GM12878 (cell line): ENCODE data around the gene RPL31. TPM values are rescaled to one million over a fixed set of nuclear protein-coding genes. Genes with fewer than 3 reads are reported as not detected.

Experiments
- ASH2L ChIP-seq: fragments of 300-600, 200-600 bp; sonication (generic); IDR thresholded peaks from 2 replicates; pipeline ENCODE4 v1.6.1; 2017; ENCODE audit warnings: low read depth, mild to moderate bottlenecking, borderline replicate concordance
- CREM ChIP-seq: IDR thresholded peaks from 2 replicates; pipeline ENCODE4 v1.6.1; 2014; ENCODE audit warnings: antibody characterized with exemption, low read depth
- HCFC1 ChIP-seq: fragments of 150-350 bp; IDR thresholded peaks from 2 replicates; pipeline ENCODE4 v1.6.1; 2014; ENCODE audit warnings: low read length
- NRF1 ChIP-seq: conservative IDR thresholded peaks from 2 replicates; pipeline ENCODE4 v1.6.1; 2011; ENCODE audit warnings: mild to moderate bottlenecking, low read depth, low read length, improper control_type of control experiment
- RFX5 ChIP-seq: IDR thresholded peaks from 2 replicates; pipeline ENCODE4 v1.6.1; 2011; ENCODE audit warnings: low read depth, low read length, improper control_type of control experiment
- STAT1 ChIP-seq: fragments of 450-650 bp; conservative IDR thresholded peaks from 2 replicates; pipeline ENCODE4 v1.6.1; 2014; ENCODE audit warnings: antibody characterized with exemption, mild to moderate bottlenecking
- TARDBP ChIP-seq: IDR thresholded peaks from 2 replicates; pipeline ENCODE4 v1.6.1; 2016; ENCODE audit warnings: borderline replicate concordance
- ZBED1 ChIP-seq: IDR thresholded peaks from 2 replicates; pipeline ENCODE4 v1.6.1; 2016; ENCODE audit warnings: borderline replicate concordance
- polyA plus RNA-seq, 11 experiments: library from polyadenylated mRNA; depleted of rRNA in 4 of 11; unstranded in 6 of 11; stranded (reverse) in 5 of 11; fragments of >200 nt; fragmentation: Nextera tagmentation in 4 of 11; fragmentation: Illumina TruSeq in 1 of 11; extraction: Ambion mirVana in 4 of 11; extraction: Trizol in 1 of 11; gene quantifications; 1 replicate in 1 of 11; 2 replicates in 10 of 11; pipeline versions ENCODE4 v1.2.1 to v1.2.3, GENCODE V29; 2011 to 2016; ENCODE audit warnings: inconsistent platforms in 2 of 11, missing spikeins in 2 of 11, low read depth in 1 of 11
- total RNA-seq, 4 experiments: library from RNA; depleted of rRNA in 3 of 4; stranded (reverse); fragments of >200 nt in 3 of 4; fragmentation: Illumina TruSeq in 1 of 4; extraction: Trizol in 1 of 4; gene quantifications; 2 replicates each; pipeline versions ENCODE4 v1.2.1 to v1.2.3, GENCODE V29; 2013 to 2021
- TF ChIP-seq, protein P1 (sequence below): fragments of 450-650 bp; IDR thresholded peaks from 2 replicates; pipeline ENCODE4 v1.6.1; 2017; ENCODE audit warnings: mild to moderate bottlenecking, moderate library complexity
- TF ChIP-seq, protein P2 (sequence below): IDR thresholded peaks from 2 replicates; pipeline ENCODE4 v1.6.1; 2011; ENCODE audit warnings: low read depth, mild to moderate bottlenecking, low read length, moderate library complexity, borderline replicate concordance; ENCODE audit errors: extremely low read depth
- TF ChIP-seq, protein P3 (sequence below): IDR thresholded peaks from 2 replicates; pipeline ENCODE4 v1.6.1; 2012; ENCODE audit warnings: mild to moderate bottlenecking, low read depth, low read length
- TF ChIP-seq, protein P4 (sequence below): IDR thresholded peaks from 2 replicates; pipeline ENCODE4 v1.6.1; 2012; ENCODE audit warnings: low read depth, low read length, improper control_type of control experiment
- TF ChIP-seq, protein P5 (sequence below): IDR thresholded peaks from 2 replicates; pipeline ENCODE4 v1.6.1; 2012; ENCODE audit warnings: improper control_type of control experiment, low read depth, low read length; ENCODE audit not compliant: insufficient replicate concordance

RPL31 gene
- total and polyA plus RNA-seq, 10 of the 15 experiments (the other 5 are each of a cell fraction or from before 2014, with no cell fraction given), result 1,643 to 8,551 (median 2,208) TPM

DNA sequence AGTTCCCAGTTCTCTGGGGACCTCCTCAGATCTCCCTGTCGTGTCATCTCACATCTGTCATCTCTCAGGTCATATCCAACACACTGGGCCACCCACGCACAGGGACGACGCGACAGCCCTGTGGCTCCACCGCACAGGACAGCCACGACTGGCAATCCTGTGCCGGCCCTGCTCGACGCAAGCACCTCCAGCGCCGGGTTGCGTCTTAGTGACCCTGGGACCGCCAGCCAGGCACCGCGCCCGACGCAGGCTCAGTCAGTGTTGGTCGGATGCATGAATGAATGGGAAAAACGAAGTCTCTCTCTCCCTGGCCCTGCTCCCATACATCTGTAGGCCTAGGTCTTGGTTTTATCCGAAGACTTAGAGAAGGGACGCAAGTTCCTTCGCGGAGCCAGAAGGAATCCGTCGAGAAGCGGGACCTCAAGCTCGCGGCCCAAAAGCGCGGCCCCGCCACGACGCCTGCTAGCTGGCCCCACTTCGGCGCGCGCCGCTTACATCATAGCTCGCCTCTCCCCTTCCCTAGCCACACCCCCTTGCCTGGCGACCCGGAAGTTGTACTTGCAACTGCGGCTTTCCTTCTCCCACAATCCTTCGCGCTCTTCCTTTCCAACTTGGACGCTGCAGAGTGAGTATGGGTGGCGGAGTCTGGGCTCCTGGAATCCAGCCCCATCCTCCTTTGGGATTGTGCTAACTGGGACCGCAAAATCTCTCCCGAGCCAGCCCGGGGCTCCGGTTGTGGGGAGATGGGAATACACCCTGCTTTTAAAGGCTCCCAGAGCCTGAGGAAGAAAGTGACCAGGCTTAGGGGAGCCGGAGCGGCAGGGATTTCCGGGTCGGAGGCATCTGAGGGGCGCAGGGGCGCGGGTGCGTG, at the start of gene RPL31 (continued):
- TF ChIP-seq, protein P1, sequence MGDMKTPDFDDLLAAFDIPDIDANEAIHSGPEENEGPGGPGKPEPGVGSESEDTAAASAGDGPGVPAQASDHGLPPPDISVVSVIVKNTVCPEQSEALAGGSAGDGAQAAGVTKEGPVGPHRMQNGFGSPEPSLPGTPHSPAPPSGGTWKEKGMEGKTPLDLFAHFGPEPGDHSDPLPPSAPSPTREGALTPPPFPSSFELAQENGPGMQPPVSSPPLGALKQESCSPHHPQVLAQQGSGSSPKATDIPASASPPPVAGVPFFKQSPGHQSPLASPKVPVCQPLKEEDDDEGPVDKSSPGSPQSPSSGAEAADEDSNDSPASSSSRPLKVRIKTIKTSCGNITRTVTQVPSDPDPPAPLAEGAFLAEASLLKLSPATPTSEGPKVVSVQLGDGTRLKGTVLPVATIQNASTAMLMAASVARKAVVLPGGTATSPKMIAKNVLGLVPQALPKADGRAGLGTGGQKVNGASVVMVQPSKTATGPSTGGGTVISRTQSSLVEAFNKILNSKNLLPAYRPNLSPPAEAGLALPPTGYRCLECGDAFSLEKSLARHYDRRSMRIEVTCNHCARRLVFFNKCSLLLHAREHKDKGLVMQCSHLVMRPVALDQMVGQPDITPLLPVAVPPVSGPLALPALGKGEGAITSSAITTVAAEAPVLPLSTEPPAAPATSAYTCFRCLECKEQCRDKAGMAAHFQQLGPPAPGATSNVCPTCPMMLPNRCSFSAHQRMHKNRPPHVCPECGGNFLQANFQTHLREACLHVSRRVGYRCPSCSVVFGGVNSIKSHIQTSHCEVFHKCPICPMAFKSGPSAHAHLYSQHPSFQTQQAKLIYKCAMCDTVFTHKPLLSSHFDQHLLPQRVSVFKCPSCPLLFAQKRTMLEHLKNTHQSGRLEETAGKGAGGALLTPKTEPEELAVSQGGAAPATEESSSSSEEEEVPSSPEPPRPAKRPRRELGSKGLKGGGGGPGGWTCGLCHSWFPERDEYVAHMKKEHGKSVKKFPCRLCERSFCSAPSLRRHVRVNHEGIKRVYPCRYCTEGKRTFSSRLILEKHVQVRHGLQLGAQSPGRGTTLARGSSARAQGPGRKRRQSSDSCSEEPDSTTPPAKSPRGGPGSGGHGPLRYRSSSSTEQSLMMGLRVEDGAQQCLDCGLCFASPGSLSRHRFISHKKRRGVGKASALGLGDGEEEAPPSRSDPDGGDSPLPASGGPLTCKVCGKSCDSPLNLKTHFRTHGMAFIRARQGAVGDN, result peak; percentile 99
- peak; percentile 91 for TF ChIP-seq ZBED1
- peak; percentile 68 for TF ChIP-seq HCFC1
- TF ChIP-seq CREM, result peak; percentile 96
- peak; percentile 62; the same call in 1 of the 2 replicates for TF ChIP-seq RFX5
- TF ChIP-seq NRF1, result no peak
- peak; percentile 95; the same call in 1 of the 2 replicates for TF ChIP-seq ASH2L
- TF ChIP-seq STAT1, result no peak
- TF ChIP-seq, protein P2, sequence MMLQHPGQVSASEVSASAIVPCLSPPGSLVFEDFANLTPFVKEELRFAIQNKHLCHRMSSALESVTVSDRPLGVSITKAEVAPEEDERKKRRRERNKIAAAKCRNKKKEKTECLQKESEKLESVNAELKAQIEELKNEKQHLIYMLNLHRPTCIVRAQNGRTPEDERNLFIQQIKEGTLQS, result peak; percentile 2; the same call in 1 of the 2 replicates
- no peak for TF ChIP-seq TARDBP
- TF ChIP-seq, protein P3, sequence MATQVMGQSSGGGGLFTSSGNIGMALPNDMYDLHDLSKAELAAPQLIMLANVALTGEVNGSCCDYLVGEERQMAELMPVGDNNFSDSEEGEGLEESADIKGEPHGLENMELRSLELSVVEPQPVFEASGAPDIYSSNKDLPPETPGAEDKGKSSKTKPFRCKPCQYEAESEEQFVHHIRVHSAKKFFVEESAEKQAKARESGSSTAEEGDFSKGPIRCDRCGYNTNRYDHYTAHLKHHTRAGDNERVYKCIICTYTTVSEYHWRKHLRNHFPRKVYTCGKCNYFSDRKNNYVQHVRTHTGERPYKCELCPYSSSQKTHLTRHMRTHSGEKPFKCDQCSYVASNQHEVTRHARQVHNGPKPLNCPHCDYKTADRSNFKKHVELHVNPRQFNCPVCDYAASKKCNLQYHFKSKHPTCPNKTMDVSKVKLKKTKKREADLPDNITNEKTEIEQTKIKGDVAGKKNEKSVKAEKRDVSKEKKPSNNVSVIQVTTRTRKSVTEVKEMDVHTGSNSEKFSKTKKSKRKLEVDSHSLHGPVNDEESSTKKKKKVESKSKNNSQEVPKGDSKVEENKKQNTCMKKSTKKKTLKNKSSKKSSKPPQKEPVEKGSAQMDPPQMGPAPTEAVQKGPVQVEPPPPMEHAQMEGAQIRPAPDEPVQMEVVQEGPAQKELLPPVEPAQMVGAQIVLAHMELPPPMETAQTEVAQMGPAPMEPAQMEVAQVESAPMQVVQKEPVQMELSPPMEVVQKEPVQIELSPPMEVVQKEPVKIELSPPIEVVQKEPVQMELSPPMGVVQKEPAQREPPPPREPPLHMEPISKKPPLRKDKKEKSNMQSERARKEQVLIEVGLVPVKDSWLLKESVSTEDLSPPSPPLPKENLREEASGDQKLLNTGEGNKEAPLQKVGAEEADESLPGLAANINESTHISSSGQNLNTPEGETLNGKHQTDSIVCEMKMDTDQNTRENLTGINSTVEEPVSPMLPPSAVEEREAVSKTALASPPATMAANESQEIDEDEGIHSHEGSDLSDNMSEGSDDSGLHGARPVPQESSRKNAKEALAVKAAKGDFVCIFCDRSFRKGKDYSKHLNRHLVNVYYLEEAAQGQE, result peak; percentile 61
- TF ChIP-seq, protein P4, sequence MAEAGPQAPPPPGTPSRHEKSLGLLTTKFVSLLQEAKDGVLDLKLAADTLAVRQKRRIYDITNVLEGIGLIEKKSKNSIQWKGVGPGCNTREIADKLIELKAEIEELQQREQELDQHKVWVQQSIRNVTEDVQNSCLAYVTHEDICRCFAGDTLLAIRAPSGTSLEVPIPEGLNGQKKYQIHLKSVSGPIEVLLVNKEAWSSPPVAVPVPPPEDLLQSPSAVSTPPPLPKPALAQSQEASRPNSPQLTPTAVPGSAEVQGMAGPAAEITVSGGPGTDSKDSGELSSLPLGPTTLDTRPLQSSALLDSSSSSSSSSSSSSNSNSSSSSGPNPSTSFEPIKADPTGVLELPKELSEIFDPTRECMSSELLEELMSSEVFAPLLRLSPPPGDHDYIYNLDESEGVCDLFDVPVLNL, result peak; percentile 33; the same call in 1 of the 2 replicates
- TF ChIP-seq, protein P5, sequence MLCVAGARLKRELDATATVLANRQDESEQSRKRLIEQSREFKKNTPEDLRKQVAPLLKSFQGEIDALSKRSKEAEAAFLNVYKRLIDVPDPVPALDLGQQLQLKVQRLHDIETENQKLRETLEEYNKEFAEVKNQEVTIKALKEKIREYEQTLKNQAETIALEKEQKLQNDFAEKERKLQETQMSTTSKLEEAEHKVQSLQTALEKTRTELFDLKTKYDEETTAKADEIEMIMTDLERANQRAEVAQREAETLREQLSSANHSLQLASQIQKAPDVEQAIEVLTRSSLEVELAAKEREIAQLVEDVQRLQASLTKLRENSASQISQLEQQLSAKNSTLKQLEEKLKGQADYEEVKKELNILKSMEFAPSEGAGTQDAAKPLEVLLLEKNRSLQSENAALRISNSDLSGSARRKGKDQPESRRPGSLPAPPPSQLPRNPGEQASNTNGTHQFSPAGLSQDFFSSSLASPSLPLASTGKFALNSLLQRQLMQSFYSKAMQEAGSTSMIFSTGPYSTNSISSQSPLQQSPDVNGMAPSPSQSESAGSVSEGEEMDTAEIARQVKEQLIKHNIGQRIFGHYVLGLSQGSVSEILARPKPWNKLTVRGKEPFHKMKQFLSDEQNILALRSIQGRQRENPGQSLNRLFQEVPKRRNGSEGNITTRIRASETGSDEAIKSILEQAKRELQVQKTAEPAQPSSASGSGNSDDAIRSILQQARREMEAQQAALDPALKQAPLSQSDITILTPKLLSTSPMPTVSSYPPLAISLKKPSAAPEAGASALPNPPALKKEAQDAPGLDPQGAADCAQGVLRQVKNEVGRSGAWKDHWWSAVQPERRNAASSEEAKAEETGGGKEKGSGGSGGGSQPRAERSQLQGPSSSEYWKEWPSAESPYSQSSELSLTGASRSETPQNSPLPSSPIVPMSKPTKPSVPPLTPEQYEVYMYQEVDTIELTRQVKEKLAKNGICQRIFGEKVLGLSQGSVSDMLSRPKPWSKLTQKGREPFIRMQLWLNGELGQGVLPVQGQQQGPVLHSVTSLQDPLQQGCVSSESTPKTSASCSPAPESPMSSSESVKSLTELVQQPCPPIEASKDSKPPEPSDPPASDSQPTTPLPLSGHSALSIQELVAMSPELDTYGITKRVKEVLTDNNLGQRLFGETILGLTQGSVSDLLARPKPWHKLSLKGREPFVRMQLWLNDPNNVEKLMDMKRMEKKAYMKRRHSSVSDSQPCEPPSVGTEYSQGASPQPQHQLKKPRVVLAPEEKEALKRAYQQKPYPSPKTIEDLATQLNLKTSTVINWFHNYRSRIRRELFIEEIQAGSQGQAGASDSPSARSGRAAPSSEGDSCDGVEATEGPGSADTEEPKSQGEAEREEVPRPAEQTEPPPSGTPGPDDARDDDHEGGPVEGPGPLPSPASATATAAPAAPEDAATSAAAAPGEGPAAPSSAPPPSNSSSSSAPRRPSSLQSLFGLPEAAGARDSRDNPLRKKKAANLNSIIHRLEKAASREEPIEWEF, result no peak
